Glomerular endothelial cell (primary cell): ENCODE measurements around the gene AKR1C2. TPM values are rescaled to one million over a fixed set of nuclear protein-coding genes. Genes with fewer than 3 reads are reported as not detected.
"Not testable (repeated sequence)": the region's sequence is repeated elsewhere in the genome, so short reads cannot be mapped to it uniquely, and the experiment has no call there.

Experiments used
- DNase-seq: peaks from one replicate; pipeline ENCODE4 v3.0.0-alpha.2; 2011; ENCODE audit warnings: low read depth, low spot score; ENCODE audit errors: extremely low read depth
- total RNA-seq: library from RNA; depleted of rRNA; stranded (reverse); fragments of >200 nt; gene quantifications from 2 replicates; pipeline ENCODE4 v1.2.3, GENCODE V29; 2015

AKR1C2 gene
- total RNA-seq, result 0.29 TPM in 1 of 2 replicates, not detected in the other

- DNase-seq, result not testable (repeated sequence)
These were observed at the start of gene AKR1C2 for GRCh38 chr10:5003127-5004029. Gene AKR1C2, minus strand, starts transcription at chr10:5003857. Its CDS starts 22 bp downstream, at chr10:5003835.

- not testable (repeated sequence) for DNase-seq
These were observed 49.4 kb upstream of the AKR1C2 start for GRCh38 chr10:5052951-5053500.

- DNase-seq, result no peak
These were observed 44.4 kb upstream of the AKR1C2 start for GRCh38 chr10:5047912-5048628.

- DNase-seq, result not testable (repeated sequence)
These were observed 43.4 kb upstream of the AKR1C2 start for GRCh38 chr10:5047055-5047454.

- no peak for DNase-seq
These were observed 42.8 kb upstream of the AKR1C2 start for GRCh38 chr10:5046410-5046809.

- DNase-seq, result no peak
These were observed 41.4 kb upstream of the AKR1C2 start for GRCh38 chr10:5045095-5045494.

GRCh38 chr10:5043716-5044115 is 40.1 kb upstream of the AKR1C2 start:
- no peak for DNase-seq

GRCh38 chr10:5042922-5043321 is 39.3 kb upstream of the AKR1C2 start:
- no peak for DNase-seq

- no peak for DNase-seq
These were observed 37.9 kb upstream of the AKR1C2 start for GRCh38 chr10:5041471-5042023.

- DNase-seq, result no peak
These were observed 37.3 kb upstream of the AKR1C2 start for GRCh38 chr10:5040781-5041470.

GRCh38 chr10:5040010-5040673 is 36.5 kb upstream of the AKR1C2 start:
- DNase-seq, result no peak

- no peak for DNase-seq
These were observed 35.1 kb upstream of the AKR1C2 start for GRCh38 chr10:5038733-5039132.

- no peak for DNase-seq
These were observed 34.4 kb upstream of the AKR1C2 start for GRCh38 chr10:5038101-5038500.

- no peak for DNase-seq
These were observed 32.9 kb upstream of the AKR1C2 start for GRCh38 chr10:5036511-5036910.

- DNase-seq, result no peak
These were observed 31.7 kb upstream of the AKR1C2 start for GRCh38 chr10:5035356-5035755.

- DNase-seq, result no peak
These were observed 30.9 kb upstream of the AKR1C2 start for GRCh38 chr10:5034588-5034987.

GRCh38 chr10:5033061-5033778 is 29.6 kb upstream of the AKR1C2 start:
- no peak for DNase-seq

- DNase-seq, result not testable (repeated sequence)
These were observed 28.8 kb upstream of the AKR1C2 start for GRCh38 chr10:5032444-5032843.

GRCh38 chr10:5031588-5031987 is 27.9 kb upstream of the AKR1C2 start:
- not testable (repeated sequence) for DNase-seq
